SK-N-MC (cell line): ENCODE results near the gene MFN1.
A peak's percentile ranks its signal among the peaks of the same experiment; 100 is the strongest.
"Not testable (repeated sequence)": the region's sequence is repeated elsewhere in the genome, so short reads cannot be mapped to it uniquely, and the experiment has no call there.

Experiments used
- DNase-seq: peaks from one replicate; pipeline ENCODE4 v3.0.0-alpha.2; 2011; ENCODE audit warnings: low read depth, low spot score
- H3K27ac ChIP-seq: fragments of 200-600 bp; sonication (generic); 2 replicates; pipeline ENCODE4 v1.5.1; 2016; ENCODE audit warnings: mixed run types
- H3K36me3 ChIP-seq: fragments of 200-600 bp; sonication (generic); 2 replicates; pipeline ENCODE4 v1.6.1; 2017; ENCODE audit warnings: antibody characterized with exemption, low read length, mixed read lengths; ENCODE audit not compliant: insufficient read depth
- H3K4me3 ChIP-seq: fragments of 200-600 bp; sonication (generic); 2 replicates; pipeline ENCODE4 v1.5.1; 2016
- H3K9ac ChIP-seq: fragments of 200-600 bp; sonication (generic); 2 replicates; pipeline ENCODE4 v1.8.0; 2017; ENCODE audit warnings: mixed run types, mixed read lengths; ENCODE audit not compliant: insufficient read length
- H3K9me3 ChIP-seq: fragments of 200-600 bp; sonication (generic); 2 replicates; pipeline ENCODE4 v1.6.1; 2017; ENCODE audit warnings: low read depth, mild to moderate bottlenecking, antibody characterized with exemption, low read length, moderate library complexity, mixed read lengths
- EZH2 ChIP-seq: fragments of 200-600 bp; sonication (generic); IDR thresholded peaks from one replicate; pipeline ENCODE4 v1.6.1; 2017; ENCODE audit warnings: antibody characterized with exemption
- FOXP2 ChIP-seq: optimal IDR thresholded peaks from 2 replicates; pipeline ENCODE3; 2011; ENCODE audit warnings: mild to moderate bottlenecking, moderate library complexity; ENCODE audit not compliant: insufficient read depth; ENCODE audit errors: extremely low read length, control extremely low read depth
- POLR2AphosphoS5 ChIP-seq: IDR thresholded peaks from 2 replicates; pipeline ENCODE4 v1.6.1; 2012; ENCODE audit warnings: mild to moderate bottlenecking, low read depth, low read length, borderline replicate concordance

The MFN1 gene

GRCh38 chr3:179347345-179348194, at the start of gene MFN1:
MFN1 (plus strand) TSS chr3:179347709; CDS start chr3:179348852, 1,143 bp downstream.
- H3K36me3 ChIP-seq, result peaks cover 32% of the 10 kb centered on the region
- H3K4me3 ChIP-seq, result peak within 1 kb of the TSS; percentile 96
- TF ChIP-seq POLR2AphosphoS5 (peak; percentile 95), EZH2 (no peak), FOXP2 (peak; percentile 92)

GRCh38 chr3:179297971-179298725, 49.4 kb upstream of the MFN1 start:
- TF ChIP-seq FOXP2 (no peak), EZH2 (no peak), POLR2AphosphoS5 (no peak)
- Histone ChIP-seq H3K9ac (no peak overlapping the region), H3K4me3 (no peak overlapping the region), H3K9me3 (no peaks in the 10 kb centered on the region), H3K36me3 (no peaks in the 10 kb centered on the region), H3K27ac (no peak overlapping the region)
- no peak for DNase-seq

More at GRCh38 chr3:179347345-179348194, at the start of gene MFN1:
- Histone ChIP-seq H3K9me3 (no peaks in the 10 kb centered on the region), H3K9ac (peak within 1 kb of the TSS; percentile 91), H3K27ac (no peak within 1 kb of the TSS)
- peak; percentile 85 for DNase-seq

- TF ChIP-seq POLR2AphosphoS5, result no peak
- no peak for TF ChIP-seq EZH2
- TF ChIP-seq FOXP2, result no peak
- Histone ChIP-seq H3K9ac (no peak overlapping the region), H3K36me3 (no peaks in the 10 kb centered on the region), H3K27ac (no peak overlapping the region), H3K9me3 (no peaks in the 10 kb centered on the region), H3K4me3 (no peak overlapping the region)
- no peak for DNase-seq
These were observed 48.2 kb upstream of the MFN1 start for GRCh38 chr3:179299316-179299715.

GRCh38 chr3:179299999-179300613, 47.4 kb upstream of the MFN1 start:
- H3K27ac ChIP-seq, result no peak overlapping the region
- H3K9me3 ChIP-seq, result no peaks in the 10 kb centered on the region
- H3K4me3 ChIP-seq, result no peak overlapping the region
- no peaks in the 10 kb centered on the region for H3K36me3 ChIP-seq
- DNase-seq, result no peak
- H3K9ac ChIP-seq, result no peak overlapping the region
- TF ChIP-seq EZH2 (no peak), FOXP2 (no peak), POLR2AphosphoS5 (no peak)

GRCh38 chr3:179301645-179302044, 45.9 kb upstream of the MFN1 start:
- H3K36me3 ChIP-seq, result no peaks in the 10 kb centered on the region

GRCh38 chr3:179302111-179302510, 45.4 kb upstream of the MFN1 start:
- no peak overlapping the region for H3K4me3 ChIP-seq
- TF ChIP-seq FOXP2 (no peak), EZH2 (no peak), POLR2AphosphoS5 (no peak)
- no peaks in the 10 kb centered on the region for H3K36me3 ChIP-seq
- H3K27ac ChIP-seq, result no peak overlapping the region
- DNase-seq, result no peak
- no peak overlapping the region for H3K9ac ChIP-seq
- no peaks in the 10 kb centered on the region for H3K9me3 ChIP-seq

More at GRCh38 chr3:179301645-179302044, 45.9 kb upstream of the MFN1 start:
- Histone ChIP-seq H3K9ac (no peak overlapping the region), H3K27ac (no peak overlapping the region), H3K4me3 (no peak overlapping the region), H3K9me3 (no peaks in the 10 kb centered on the region)
- no peak for TF ChIP-seq FOXP2
- TF ChIP-seq EZH2, result no peak
- no peak for TF ChIP-seq POLR2AphosphoS5
- DNase-seq, result no peak

- Histone ChIP-seq H3K9ac (no peak overlapping the region), H3K36me3 (no peaks in the 10 kb centered on the region), H3K9me3 (no peaks in the 10 kb centered on the region), H3K27ac (no peak overlapping the region), H3K4me3 (no peak overlapping the region)
- TF ChIP-seq EZH2 (no peak), FOXP2 (no peak), POLR2AphosphoS5 (no peak)
- DNase-seq, result no peak
These were observed 42.9 kb upstream of the MFN1 start for GRCh38 chr3:179304605-179305004.

GRCh38 chr3:179307362-179307761, 40.1 kb upstream of the MFN1 start:
- H3K4me3 ChIP-seq, H3K9me3 ChIP-seq, H3K27ac ChIP-seq, H3K36me3 ChIP-seq, H3K9ac ChIP-seq, DNase-seq: not testable (repeated sequence)
